Spleen (tissue), 11 donors: ENCODE data around the gene MDFIC2. TPM values are rescaled to one million over a fixed set of nuclear protein-coding genes. Genes with fewer than 3 reads are reported as not detected.

Experiments used
- DNase-seq: peaks from one replicate; pipeline ENCODE4 v3.0.0-alpha.2; 2020
- H3K27ac ChIP-seq, 8 donors: fragments of 200-600 bp; sonication (generic) in 7 of 8; 1 replicate in 4 of 8; 2 replicates in 4 of 8; pipeline versions ENCODE4 v1.5.0 to v1.8.0; 2016 to 2021; ENCODE audit warnings: inconsistent platforms in 4 of 8, mild to moderate bottlenecking in 4 of 8, moderate library complexity in 1 of 8
- H3K27me3 ChIP-seq, 7 donors: fragments of 200-600 bp; sonication (generic) in 6 of 7; replicated peaks in 1 of 7; 1 replicate in 4 of 7; 2 replicates in 3 of 7; pipeline versions ENCODE4 v1.5.0 to v1.8.0; 2016 to 2021; ENCODE audit warnings: inconsistent platforms in 3 of 7, mild to moderate bottlenecking in 1 of 7
- H3K36me3 ChIP-seq, 6 donors: fragments of 200-600 bp; sonication (generic) in 5 of 6; 1 replicate in 4 of 6; 2 replicates in 2 of 6; pipeline versions ENCODE4 v1.5.0 to v1.8.0; 2016 to 2021; ENCODE audit warnings: inconsistent platforms in 2 of 6
- H3K4me1 ChIP-seq, 6 donors: fragments of 200-600 bp; sonication (generic) in 5 of 6; 1 replicate in 3 of 6; 2 replicates in 3 of 6; pipeline versions ENCODE4 v1.5.0 to v1.8.0; 2016 to 2021; ENCODE audit warnings: inconsistent platforms in 3 of 6
- H3K4me3 ChIP-seq, 8 donors: fragments of 200-600 bp; sonication (generic) in 7 of 8; 1 replicate in 4 of 8; 2 replicates in 4 of 8; pipeline versions ENCODE4 v1.5.0 to v1.8.0; 2016 to 2021; ENCODE audit warnings: inconsistent platforms in 4 of 8, mild to moderate bottlenecking in 4 of 8, moderate library complexity in 2 of 8
- H3K9me3 ChIP-seq, 8 donors: fragments of 200-600 bp; sonication (generic) in 7 of 8; 1 replicate in 4 of 8; 2 replicates in 4 of 8; pipeline versions ENCODE4 v1.5.0 to v1.8.0; 2016 to 2021; ENCODE audit warnings: inconsistent platforms in 4 of 8
- POLR2A ChIP-seq, 3 donors: fragments of 450-650 bp; IDR thresholded peaks; one replicate each; pipeline ENCODE4 v1.5.1; 2017; ENCODE audit warnings: antibody characterized with exemption in 3 of 3, mild to moderate bottlenecking in 1 of 3
- POLR2AphosphoS5 ChIP-seq, 3 donors: sonication (generic); formaldehyde crosslinking; IDR thresholded peaks; one replicate each; pipeline ENCODE4 v1.5.1; 2017; ENCODE audit warnings: antibody characterized with exemption in 3 of 3
- WGBS, 5 donors: extraction: QIAGEN DNeasy Blood & Tissue Kit in 3 of 5; methylation state at CpG; one replicate each; pipeline versions ENCODE4 v1.1.5 to v1.1.7; 2013 to 2018; 5-methylcytosine and 5-hydroxymethylcytosine counted together
- intact Hi-C: fragments of 100-400 bp; cut with DNase I; formaldehyde crosslinking; loops from one replicate; pipeline ENCODE4 v1.15.0; 2023; ENCODE audit warnings: low total_unique reads
- polyA plus RNA-seq, 3 donors: library from polyadenylated mRNA; stranded (reverse); fragments of 200-250 nt; gene quantifications; one replicate each; pipeline ENCODE4 v1.2.1, GENCODE V29; 2013
- total RNA-seq, 7 donors: library from RNA; depleted of rRNA in 3 of 7; stranded (reverse); fragments of >200 nt in 3 of 7; fragmentation: NEBNext Ultra II Directional in 4 of 7; extraction: Animal tissue kit (Norgen Biotek cat#: 25700) in 4 of 7; gene quantifications; one replicate each; pipeline versions ENCODE4 v1.1.0 to v1.2.1, GENCODE V29; 2016 to 2021
- TF ChIP-seq, protein P1 (sequence below), 11 experiments: fragments of 200-600 bp in 7 of 11; fragments of 450-650 bp in 4 of 11; sonication (generic) in 4 of 11; IDR thresholded peaks in 8 of 11; conservative IDR thresholded peaks in 3 of 11; 1 replicate in 7 of 11; 2 replicates in 4 of 11; pipeline versions ENCODE4 v1.4.0 to v1.8.0; 2016 to 2021; ENCODE audit warnings: antibody characterized with exemption in 11 of 11, inconsistent platforms in 4 of 11, mild to moderate bottlenecking in 1 of 11
- donor health status: healthy with polysubstance abuse.
- donor health status: DM: no; HTN: no; CAD: no; lungs with moderate emphysema.
- donor health status: DM: no; HTN: no; CAD: no.
- donor health status: Bipolar disorder and iron deficiency.
- donor health status: healthy.
- donor health status: DM: no; HTN: no; CAD: no.
- donor health status: DM: yes; HTN: yes; CAD: no.

MDFIC2 gene
- total and polyA plus RNA-seq, 10 donors, result not detected

DNA sequence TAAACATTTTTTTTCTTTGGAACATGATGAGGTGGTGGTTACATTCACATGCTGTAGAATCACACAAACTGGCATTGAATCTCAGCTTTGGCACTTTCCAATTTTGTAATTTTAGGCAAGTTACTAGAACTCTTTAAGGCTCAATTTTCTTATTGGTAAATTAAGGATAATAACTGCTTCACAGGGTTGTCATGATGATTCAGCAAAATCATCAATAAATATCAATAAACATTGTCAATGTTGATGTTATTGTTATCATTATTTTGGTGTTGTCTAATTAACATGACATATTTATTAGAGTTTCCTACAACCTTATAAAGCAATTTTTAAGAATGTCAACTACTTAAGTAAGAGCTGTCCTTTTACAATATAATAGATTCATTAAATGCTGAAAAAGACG lies 1.6 kb downstream of the MDFIC2 start:
- intact Hi-C loops, result no loop called here
- no peak for DNase-seq
- no peaks in the 10 kb centered on the region for H3K9me3 ChIP-seq
- no peaks in the 10 kb centered on the region for H3K4me1 ChIP-seq
- no peak overlapping the region for H3K4me3 ChIP-seq
- H3K27me3 ChIP-seq, result no peaks in the 10 kb centered on the region
- no peak for TF ChIP-seq POLR2A (IDR thresholded peaks at IDR 0.05)
- no peak for TF ChIP-seq POLR2AphosphoS5 (IDR thresholded peaks at IDR 0.05)
- TF ChIP-seq, protein P1, sequence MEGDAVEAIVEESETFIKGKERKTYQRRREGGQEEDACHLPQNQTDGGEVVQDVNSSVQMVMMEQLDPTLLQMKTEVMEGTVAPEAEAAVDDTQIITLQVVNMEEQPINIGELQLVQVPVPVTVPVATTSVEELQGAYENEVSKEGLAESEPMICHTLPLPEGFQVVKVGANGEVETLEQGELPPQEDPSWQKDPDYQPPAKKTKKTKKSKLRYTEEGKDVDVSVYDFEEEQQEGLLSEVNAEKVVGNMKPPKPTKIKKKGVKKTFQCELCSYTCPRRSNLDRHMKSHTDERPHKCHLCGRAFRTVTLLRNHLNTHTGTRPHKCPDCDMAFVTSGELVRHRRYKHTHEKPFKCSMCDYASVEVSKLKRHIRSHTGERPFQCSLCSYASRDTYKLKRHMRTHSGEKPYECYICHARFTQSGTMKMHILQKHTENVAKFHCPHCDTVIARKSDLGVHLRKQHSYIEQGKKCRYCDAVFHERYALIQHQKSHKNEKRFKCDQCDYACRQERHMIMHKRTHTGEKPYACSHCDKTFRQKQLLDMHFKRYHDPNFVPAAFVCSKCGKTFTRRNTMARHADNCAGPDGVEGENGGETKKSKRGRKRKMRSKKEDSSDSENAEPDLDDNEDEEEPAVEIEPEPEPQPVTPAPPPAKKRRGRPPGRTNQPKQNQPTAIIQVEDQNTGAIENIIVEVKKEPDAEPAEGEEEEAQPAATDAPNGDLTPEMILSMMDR (IDR thresholded peaks at IDR 0.05 in 8 of 11, conservative IDR thresholded peaks at IDR 0.05 in 3 of 11), result no peak
- no peak overlapping the region for H3K27ac ChIP-seq
- no peaks in the 10 kb centered on the region for H3K36me3 ChIP-seq
- WGBS, 5 donors, result 91 to 100% (median 96%) methylated on average over 1 of the region's 1 CpG

DNA sequence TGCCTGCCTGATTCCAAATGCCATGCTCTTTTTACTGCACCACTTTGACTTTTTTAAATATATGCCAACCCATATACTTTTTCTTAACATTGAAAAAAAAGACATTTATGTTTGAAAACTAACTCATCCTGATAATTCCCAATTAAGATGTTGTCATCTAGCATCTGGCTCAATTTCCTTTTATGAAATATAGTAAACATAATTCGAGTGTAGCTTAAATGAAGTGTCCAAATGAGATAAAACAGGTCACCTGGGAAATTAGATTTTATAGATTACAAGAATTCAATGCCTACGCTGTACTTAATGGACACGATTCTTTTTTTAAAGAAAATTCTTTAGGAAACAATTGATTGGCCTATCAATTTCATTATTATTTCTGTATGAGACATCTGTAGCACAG lies 2.8 kb downstream of the MDFIC2 start:
- H3K27ac ChIP-seq, result no peak overlapping the region
- no peak overlapping the region for H3K4me3 ChIP-seq
- no peaks in the 10 kb centered on the region for H3K9me3 ChIP-seq
- H3K4me1 ChIP-seq, result no peaks in the 10 kb centered on the region
- intact Hi-C loops, result no loop called here
- no peak for DNase-seq
- H3K36me3 ChIP-seq, result no peaks in the 10 kb centered on the region
- H3K27me3 ChIP-seq, result no peaks in the 10 kb centered on the region
- WGBS, 5 donors, result 59 to 80% (median 75%) methylated on average over 3 of the region's 3 CpGs
- no peak for TF ChIP-seq POLR2A (IDR thresholded peaks at IDR 0.05)
- no peak for TF ChIP-seq POLR2AphosphoS5 (IDR thresholded peaks at IDR 0.05)
- TF ChIP-seq, protein P1 (IDR thresholded peaks at IDR 0.05 in 8 of 11, conservative IDR thresholded peaks at IDR 0.05 in 3 of 11), result no peak

DNA sequence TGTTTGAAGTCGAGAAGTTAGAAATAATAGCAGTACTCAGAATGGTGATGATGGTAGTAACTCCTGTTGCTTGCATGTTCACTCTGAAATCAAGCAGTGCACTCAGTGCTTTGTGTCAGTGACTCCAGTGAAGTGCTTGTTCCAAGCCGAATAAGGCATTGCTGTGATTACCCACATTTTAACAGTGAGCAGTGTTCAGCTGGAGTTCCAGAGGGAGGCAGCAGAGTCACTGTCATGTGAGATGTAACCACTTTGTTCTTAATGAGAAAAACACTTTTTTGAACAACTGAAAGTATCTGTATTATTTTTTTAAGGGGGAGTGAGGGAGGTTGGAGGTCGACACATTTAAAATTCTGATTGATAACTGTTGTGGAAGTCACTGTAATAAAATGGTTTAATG lies 3.7 kb downstream of the MDFIC2 start:
- no peak overlapping the region for H3K27ac ChIP-seq
- no peak overlapping the region for H3K4me3 ChIP-seq
- no peaks in the 10 kb centered on the region for H3K27me3 ChIP-seq
- 46 to 57% (median 47%) methylated on average over 3 of the region's 3 CpGs for WGBS, 5 donors
- TF ChIP-seq POLR2A (IDR thresholded peaks at IDR 0.05) (no peak), POLR2AphosphoS5 (IDR thresholded peaks at IDR 0.05) (no peak)
- TF ChIP-seq, protein P1 (IDR thresholded peaks at IDR 0.05 in 8 of 11, conservative IDR thresholded peaks at IDR 0.05 in 3 of 11), result no peak
- no peaks in the 10 kb centered on the region for H3K4me1 ChIP-seq
- no peaks in the 10 kb centered on the region for H3K36me3 ChIP-seq
- DNase-seq, result no peak
- intact Hi-C loops, result no loop called here
- H3K9me3 ChIP-seq, result no peaks in the 10 kb centered on the region

DNA sequence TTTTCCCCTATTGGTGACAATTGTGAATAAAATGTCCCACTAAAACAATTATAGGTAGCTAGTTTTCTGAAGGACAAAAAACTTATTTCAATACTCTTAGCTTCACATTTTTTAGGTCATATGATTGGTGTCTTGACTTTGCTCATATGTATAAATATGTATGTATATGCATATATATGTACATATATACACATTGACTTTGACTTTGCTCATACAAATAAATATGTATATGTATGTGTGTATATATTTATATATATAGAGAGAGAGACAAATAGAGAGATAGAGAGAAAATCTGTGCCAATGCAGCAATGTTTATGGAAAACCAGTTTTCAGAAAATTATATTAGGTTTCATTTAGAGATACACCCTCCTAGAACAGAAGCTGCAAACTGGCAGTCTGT lies 5.7 kb downstream of the MDFIC2 start:
- Histone ChIP-seq H3K4me1 (no peaks in the 10 kb centered on the region), H3K9me3 (no peaks in the 10 kb centered on the region), H3K27ac (no peak overlapping the region), H3K27me3 (no peaks in the 10 kb centered on the region), H3K36me3 (no peaks in the 10 kb centered on the region), H3K4me3 (no peak overlapping the region)
- DNase-seq, result no peak
- intact Hi-C loops, result no loop called here
- no peak for TF ChIP-seq POLR2A (IDR thresholded peaks at IDR 0.05)
- TF ChIP-seq, protein P1 (IDR thresholded peaks at IDR 0.05 in 8 of 11, conservative IDR thresholded peaks at IDR 0.05 in 3 of 11), result no peak
